Stimulated activated CD4-positive, alpha-beta T cell treated with anti-CD3 and anti-CD28 coated beads, Interleukin-4, amount 100 ng/mL, for 48 hours (primary cell): ENCODE data around the gene NFIC.

Source experiments
- DNase-seq, 2 donors: peaks; one replicate each; pipeline ENCODE4 v3.0.0-alpha.2; 2020; ENCODE audit warnings: low read depth in 2 of 2

NFIC gene

DNA sequence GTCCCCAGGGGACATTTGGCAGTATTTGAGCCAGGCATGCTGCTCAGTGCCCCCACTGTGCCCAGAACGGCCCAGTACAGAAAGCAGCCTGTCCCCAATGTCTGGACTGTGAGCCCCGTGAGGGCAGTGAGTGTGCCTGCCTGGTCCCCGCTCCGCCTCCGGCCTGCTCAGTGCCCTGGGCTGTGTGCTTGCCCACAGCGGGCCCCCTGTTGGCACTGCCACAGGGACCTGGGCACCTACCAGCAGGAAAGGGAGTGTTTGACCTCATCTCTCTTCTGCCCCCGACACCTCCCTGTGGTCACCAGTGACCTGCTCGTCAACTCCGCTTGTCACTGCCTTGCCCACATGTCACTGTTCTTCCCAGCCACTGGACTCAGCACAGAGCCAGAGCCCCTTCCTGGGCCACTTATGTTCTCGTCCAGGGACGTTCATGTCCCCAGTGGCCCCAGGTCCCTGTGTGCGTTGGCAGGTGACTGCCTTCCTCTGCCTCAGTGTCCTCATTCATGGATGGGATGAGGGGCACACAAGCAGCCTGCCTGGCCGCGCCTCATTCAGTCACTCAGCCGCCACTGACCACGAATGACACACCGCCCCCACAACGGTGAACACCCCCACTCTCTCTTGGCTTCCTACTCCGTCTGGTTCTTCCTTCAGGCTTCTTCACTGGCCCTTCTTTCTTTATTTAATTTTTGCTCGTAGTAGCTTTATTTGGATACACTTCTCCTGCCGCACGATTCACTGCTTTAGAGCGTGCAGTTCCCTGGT is 142.6 kb downstream of the NFIC start:
- DNase-seq = no peak

GRCh38 chr19:3509566-3509989 is 143.2 kb downstream of the NFIC start:
- peak in 1 of 2 donors; percentile 35 for DNase-seq

DNA sequence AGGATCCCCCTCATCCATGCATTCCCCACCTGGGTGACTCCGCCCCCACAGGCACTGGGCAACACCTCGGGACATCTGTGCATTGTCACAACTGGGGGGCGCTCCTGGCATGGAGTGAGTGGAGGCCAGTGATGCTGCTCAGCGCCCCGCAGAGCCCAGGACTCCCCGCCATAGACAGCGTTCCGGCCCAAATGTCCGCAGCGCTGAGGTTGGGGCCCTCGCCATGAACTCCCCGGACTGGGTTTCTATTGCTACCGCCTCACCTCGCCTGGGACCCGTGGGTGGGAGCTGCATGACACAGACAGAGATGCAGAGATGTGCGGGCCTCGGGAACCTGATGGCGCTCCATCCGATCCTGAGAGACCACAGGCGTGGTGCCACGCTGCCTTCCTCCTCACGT is 144.3 kb downstream of the NFIC start:
- DNase-seq = no peak

DNA sequence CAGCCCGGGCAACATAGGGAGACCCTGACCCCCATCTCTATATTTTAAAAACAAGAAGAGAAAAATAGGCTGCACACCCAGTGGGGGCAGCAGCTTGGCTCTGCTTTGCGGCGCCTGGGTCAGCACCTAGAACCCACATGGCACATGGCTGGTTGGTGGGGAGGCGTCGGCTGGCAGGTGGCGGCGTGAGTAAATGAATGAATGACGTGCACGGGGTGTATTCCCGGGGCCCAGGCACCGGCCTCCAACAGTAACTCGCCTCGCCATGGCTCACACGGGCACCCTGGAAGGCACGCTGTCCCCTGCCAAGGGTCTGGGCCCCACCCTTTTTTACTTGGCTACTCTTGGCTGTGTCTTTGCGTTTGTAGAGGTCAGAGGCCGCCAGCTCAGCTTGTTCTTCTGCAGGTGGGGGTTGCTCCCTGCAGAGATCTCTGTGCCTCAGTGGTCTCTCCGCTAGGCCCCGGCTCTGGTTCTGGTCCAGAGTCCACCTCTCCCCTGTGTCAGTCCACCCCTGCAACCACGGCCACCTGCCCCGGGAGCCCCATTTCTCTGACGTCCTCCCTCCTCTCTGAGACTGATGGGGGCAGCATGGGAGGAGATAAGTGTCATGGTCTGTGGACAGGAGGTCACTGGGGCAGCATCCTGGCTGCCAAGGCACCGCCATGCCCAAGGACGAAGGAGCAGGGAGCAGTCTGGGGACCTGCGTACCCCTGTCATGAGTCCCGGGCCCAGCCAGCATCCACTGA is 145.3 kb downstream of the NFIC start:
- DNase-seq = no peak

DNA sequence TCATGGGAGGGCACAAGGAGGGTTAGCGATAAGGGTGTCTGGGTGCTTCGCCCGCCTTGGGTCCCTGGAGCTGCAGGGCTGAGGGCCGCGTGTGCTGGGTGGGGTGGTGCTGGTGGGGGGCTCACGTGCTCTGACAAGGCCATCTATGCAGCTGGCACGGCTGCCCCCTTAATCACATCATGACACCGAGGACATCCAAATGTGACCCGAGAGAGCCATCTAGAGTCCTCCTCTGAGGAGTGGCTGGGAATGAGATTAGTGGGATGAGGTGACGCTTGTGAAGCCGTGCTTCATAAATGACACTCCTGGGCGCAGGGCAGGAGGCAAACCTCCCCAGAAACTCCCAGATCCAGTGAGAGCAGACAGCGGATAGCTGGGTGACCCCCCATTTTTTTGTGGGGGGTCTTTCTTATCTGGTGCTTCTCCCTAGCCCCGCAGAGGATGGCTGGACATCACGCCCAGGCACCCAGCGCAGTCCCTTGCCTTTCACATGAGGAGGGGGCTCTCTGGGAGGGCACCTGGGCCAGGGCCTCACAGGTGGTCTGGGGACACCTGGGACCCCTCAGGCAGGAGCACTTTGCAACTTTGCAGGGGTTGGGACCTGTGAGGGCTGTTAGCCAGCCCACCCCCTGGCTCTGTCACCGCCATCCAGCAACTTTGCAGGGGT is 146.3 kb downstream of the NFIC start:
- no peak for DNase-seq

DNA sequence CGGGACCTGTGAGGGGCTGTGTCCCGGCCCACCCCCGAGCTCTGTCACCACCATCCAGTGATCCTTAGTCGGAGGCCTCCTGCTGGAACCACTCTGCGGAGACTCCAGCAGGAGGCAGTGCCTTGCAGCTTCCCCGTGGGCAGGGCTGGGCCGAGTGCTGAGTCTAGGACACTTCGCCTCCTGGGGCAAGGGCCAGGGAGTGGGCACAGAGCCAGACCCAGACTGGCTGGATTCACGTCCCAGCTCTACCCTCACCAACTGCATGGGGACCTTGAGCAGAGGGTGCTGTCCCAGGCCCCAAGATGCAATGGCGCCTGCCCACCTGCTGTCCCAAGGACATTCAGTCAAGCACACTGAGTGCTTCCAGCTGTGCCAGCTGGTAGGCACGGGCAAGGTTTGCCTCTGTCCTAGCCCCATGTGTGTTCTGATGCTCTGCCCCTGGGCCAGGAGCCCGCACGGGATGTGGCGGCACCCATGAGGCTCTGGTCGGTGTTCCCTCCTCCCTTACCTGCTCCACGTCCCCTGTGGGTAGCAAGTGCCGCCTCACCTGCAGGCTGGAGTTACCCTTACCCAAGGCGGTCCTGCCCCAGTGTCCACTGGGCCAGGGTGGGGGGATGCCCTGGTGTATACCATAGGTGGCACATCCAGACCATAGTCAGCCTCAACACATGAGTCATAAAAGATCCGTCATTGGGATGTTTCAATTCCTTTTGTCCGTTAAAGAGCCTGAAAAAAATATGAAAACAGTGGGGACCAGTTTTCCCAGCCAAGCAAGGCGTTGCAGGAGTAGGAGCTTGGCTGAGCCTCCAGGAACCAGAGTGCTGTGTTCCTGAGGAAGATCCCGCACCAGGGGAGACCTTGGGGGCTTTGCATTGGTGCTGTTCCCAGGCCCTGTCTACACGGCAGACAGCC is 147.1 kb downstream of the NFIC start:
- DNase-seq = no peak

DNA sequence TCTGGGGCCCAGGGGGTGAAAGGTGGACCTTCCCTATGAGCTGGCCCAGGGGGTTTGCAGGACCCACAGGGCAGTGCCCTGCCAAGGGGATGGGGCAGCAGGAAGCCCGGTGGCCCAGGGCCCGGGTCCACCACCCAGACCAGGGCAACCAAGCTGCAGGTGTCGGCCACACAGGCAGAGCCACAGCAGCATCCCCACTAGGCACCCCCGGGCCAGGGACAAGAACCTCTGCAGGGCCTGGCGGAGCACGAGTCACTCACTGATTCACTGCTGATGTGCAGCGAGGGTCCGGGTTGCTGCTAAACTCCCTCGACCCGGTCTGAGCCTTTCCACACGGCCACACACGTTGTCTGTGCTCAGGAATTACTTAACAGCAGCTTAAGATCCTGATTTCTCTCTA is 148.5 kb downstream of the NFIC start:
- no peak for DNase-seq

- DNase-seq = no peak
Observed at GRCh38 chr19:3515891-3516422, 149.6 kb downstream of the NFIC start.

DNA sequence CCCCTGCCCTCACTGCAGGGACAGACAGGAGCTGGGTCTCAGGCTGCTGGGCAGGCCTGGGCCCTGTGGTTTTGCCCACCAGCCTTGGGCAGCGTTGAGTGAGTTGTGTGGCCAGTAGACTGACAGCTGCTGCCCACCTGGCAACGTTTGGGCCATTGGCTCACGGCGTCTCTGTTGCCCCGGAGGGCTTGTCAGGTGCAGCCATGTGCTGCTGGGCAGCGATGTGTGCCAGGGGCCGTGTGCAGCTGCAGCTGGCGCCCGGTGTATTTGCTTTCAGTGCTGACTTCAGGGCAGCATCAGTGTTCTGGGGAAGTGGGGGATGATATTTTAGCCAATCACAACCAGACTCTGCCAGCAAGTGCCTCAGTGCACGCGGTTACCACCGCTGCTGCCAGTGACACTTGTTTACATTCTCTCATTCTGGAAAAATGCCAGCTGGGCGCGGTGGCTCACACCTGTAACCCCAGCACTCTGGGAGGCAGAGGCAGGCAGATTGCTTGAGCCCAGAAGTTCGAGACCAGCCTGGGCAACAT is 150.4 kb downstream of the NFIC start:
- no peak for DNase-seq

DNA sequence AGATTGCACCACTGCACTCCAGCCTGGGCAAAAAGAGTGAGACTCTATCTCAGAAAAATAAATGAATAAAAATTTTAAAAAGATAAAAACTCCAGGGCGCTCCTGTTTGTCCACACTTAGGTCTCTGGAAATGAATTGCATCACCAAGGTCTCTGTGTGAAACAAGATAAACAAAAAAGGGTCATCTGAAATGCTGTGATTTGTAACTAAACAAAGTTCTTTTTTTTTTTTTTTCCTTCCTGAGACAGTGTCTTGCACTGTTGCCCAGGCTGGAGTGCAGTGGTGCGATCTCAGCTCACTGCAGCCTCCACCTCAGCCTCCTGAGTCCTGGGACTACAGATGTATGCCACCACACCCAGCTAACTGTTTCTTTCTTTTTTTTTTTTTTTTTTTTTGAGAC is 151.3 kb downstream of the NFIC start:
- no peak for DNase-seq

DNA sequence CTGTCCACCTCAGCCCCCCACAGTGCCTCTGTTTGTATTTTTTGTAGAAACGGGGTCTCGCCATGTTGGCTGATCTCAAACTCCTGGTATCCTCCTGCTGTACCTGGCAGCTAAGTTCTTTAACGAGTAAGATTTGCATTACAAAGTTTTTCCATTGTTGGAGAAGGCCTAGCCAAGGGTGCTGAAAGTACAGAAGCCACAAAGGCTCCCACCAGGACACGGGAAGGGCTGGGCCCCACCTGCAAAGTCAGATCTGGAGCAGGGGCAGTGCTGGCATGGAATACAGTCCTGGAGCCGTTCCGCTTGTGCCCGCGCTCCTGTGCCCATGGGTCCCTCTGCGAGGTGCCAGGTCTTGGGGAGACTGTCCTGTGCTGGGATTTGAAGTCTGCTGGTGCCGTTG is 151.9 kb downstream of the NFIC start:
- no peak for DNase-seq

DNA sequence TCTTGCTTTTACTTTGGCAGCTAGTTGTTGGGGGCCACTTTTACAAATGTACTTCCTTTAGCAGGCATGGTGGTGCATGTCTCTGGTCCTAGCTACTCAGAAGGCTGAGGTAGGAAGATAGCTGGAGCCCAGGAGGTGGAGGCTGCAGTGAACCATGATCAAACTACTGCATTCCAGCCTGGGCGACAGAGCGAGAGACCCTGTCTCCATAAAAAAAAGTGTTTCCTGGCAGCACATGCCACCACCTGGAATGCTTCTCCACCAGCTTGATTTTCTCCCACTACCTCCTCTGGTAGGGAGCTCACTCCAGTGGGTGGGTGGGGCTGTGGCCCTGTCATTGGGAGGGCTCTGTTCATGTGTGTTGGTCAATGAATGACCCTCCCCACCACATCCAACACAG is 152.3 kb downstream of the NFIC start:
- no peak for DNase-seq
